ENCODE data around the gene IGSF3.
A peak's percentile ranks its signal among the peaks of the same experiment; 100 is the strongest.
"Not testable (repeated sequence)": the region's sequence is repeated elsewhere in the genome, so short reads cannot be mapped to it uniquely, and the experiment has no call there.

The IGSF3 gene

DNA sequence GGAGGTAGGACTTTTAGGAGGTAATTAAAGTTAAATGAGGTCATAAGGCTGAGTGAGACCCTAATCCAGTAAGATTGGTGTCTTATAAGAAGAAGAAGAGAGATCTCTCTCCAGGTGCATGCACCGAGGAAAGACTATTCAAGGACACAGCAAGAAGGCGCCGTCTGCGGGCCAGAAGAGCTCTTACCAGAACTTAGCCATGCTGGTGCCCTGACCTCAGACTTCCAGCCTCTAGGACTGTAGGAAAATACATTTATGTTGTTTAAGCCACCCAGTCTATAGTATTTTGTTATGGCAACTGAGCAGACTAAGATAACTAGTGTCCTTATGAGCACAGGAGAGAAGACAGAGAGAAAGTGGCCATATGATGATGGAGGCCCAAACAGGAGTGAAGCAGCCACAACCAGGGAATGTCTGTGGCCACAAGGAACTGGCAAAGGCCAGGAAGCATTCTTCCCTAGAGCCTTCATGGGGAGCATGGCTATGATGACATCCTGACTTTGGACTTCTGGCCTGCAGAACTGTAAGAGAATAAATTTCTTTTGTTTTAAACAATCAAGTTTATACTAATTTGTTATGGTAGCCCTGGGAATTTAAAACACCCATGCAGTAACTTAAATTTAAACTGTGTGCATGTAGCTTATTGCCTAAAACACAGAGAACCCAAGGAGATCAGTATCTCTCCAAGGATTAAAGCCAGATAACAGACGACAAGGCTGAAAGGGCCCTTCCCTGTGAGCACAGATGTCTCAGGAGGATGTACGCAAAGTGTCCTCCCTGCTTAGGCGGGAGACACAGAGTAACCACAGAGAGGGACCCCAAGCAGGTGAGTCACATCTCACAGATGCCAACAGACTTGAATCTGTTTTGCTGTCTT lies 86.8 kb downstream of the IGSF3 start:
- no peak for DNase-seq (ENCODE audit: low read depth in 2 of 3, low spot score in 1 of 3)

DNA sequence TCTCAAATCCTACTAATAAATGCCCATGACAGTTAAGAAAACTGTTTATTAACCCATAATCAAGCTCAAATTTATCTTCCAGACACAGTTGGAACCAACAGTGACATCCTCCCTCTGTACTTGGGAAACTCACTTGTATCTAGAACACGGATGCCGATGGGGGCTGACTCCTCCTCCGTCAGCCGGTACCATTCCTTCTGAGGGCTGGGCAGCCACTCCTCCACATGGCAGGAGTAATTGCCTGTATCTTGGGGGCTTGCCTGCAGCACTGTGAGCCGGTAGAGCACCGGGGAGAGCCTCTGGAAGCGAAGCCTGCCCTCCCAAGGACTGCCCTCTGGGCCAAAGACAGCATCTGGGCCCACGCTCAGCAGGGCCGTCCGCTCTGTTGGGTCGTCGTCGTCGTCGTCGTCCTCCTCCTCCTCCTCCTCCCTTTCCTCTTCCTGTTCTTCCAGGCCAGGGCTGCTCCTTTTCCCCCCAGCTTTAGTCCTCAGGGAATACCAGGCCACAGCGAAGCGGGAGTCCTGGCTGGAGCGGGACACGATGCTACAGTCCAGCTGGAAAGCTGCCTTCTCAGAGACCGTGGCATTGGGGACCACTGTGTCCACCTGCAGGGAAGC lies 88.2 kb downstream of the IGSF3 start:
- DNase-seq (ENCODE audit: low read depth in 2 of 3, low spot score in 1 of 3) = no peak

DNA sequence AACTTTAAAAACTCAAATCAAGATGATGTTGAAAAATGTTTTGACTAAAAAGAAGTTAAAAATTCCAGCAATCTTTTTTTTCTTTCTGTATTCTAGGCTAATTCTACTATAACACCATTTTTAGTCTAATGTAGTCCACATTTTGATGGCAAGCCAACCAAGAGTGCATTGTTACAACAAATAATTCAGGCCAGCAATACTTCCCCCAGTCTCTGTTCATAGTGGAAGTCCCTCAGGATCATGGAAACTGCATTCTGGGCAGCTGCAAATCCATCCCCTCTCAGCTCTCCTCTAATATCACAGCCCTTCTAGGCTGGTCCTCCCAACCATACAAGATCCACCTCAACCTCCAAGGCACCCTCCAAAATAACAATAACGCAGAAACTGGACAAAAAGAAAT lies 89.0 kb downstream of the IGSF3 start:
- DNase-seq (ENCODE audit: low read depth in 2 of 3, low spot score in 1 of 3) = no peak

DNA sequence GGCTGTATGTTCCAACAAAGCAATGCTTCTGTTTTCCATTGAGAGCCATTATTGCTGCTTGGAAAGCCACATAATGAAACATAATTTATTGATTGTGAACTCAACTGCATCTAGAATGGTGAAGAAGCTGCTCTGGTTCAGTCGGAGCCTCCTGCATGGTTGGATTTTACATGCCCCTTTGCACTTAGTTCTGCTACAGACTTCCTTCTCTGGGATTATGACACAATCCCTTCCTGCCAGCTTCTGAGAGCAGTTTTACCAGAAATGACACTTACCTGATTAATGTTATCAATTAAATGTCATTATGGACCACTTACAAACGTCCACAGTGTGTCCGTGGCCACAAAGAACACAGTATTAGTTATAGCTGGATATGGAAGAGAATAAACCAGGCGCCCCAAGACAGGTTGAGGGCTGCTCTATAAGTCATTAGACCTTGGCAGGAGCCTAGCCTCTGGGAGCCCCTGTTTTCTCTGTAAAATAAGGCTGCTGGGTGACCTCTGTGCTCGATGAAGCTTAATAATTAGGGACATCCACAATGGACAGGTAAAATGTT lies 89.7 kb downstream of the IGSF3 start:
- no peak for DNase-seq (ENCODE audit: low read depth in 2 of 3, low spot score in 1 of 3)

DNA sequence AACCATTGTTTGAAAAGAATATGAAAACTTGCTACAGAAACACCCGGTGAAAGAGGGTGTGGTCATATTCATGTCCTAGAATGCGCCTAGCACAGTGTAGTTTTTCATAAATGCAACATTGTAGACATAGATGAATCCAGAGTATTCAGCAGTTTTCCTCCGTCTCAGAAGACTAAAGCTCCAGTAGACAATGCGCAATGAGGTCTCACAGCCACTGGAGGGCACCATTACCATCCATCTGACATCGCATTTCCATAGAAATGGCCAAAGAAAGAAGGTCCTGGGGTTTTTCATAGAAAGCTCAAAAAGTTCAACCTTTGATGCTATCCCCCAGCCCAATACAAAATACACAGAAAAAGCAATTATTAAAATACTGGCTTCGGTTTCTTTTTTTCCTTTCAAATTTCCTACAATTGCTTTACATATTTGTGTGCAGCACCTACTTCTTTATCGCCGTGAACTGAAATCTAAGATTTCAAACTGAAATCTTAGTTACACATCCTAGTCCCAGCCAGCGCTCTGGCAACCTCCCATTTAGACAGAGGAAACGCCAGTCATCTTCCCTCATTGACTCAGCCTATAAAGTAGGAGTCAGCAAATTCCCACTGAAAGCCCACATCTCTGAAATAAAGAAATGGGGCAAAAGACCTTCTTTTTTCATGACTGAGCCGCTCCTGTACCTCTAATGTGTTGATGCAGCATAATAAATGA lies 92.8 kb downstream of the IGSF3 start:
- peak in 2 of 3 donors; percentile 27 to 66 for DNase-seq (ENCODE audit: low read depth in 2 of 3, low spot score in 1 of 3)

DNA sequence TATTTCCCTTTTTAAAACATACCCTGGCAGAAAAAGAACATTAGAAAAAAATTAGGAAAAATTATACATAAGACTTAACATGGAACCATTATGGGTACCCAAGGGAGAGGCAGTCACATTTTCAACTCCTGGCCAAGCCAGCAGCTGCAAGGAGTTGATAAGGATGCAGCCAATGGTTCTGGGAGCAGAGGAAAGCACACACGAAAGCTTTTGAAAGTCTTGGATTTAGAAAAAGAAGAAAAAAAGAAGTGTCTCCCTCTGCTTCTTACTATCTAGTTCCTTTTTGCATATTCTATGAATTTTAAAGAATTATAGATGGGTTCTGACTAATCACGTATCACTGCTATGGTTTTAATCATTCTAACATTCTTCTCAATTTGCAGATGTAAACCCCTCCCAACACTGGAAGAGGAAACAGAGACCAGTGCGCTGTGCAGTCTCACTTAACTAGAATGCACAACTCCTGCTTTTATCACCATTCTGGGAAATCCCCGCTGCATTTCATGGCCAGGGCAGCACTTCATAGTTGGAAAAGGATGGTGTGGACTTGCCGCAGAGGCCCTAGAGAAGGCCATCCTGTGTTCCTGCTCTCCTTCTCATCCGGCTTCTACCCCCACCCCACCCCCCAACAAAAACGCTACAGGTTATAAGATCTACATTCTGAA lies 94.0 kb downstream of the IGSF3 start:
- DNase-seq (ENCODE audit: low read depth in 2 of 3, low spot score in 1 of 3) = no peak

DNA sequence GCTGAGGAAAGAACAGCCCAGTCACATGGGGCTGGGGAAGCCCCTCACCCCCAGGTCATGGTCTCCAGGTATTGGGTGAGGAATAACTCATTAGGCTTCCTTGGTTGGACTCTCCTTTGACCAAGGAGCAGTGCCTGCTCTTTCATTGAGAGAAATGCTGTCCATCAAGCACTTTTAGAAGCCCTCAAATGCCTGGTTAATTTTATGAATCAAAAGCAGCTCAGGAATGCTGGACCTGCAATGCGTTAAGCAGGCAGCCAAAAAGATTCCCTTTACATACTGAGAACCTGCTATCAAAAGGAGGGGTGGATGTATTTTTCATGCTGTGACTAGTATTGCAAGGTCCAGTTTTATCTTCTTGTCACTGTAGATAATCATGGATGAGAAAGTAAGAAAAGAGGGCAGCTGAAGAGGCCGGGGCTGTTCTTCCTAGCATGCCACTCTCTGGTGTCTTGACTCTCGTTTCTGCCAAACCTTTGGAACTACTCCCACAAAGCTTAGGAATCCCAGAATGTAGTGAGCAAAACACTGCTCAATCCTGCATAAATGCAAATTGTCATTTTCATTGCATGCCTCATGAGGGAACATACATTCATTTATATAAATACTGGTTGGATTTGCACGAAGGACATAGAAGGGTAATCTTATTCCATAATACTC lies 94.6 kb downstream of the IGSF3 start:
- no peak for DNase-seq (ENCODE audit: low read depth in 2 of 3, low spot score in 1 of 3)

DNA sequence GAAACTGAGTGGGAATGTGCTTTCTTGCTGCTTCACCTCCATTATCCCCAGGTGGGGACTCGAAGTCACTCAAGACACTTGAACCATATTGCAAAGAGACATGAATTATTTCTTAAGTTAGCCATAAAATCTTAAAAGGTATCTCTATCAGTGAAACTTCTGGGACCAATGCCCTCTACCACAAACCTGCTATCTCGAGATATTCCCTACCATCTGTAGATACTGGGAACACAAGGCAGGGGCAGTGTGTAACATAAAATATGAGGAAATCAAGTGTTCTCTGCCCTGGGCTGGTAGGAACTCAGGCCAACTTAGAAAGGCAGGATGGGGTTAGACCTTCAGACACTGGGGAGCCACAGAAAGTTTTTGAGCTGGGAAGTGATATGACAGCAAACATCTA lies 95.4 kb downstream of the IGSF3 start:
- no peak for DNase-seq (ENCODE audit: low read depth in 2 of 3, low spot score in 1 of 3)

DNA sequence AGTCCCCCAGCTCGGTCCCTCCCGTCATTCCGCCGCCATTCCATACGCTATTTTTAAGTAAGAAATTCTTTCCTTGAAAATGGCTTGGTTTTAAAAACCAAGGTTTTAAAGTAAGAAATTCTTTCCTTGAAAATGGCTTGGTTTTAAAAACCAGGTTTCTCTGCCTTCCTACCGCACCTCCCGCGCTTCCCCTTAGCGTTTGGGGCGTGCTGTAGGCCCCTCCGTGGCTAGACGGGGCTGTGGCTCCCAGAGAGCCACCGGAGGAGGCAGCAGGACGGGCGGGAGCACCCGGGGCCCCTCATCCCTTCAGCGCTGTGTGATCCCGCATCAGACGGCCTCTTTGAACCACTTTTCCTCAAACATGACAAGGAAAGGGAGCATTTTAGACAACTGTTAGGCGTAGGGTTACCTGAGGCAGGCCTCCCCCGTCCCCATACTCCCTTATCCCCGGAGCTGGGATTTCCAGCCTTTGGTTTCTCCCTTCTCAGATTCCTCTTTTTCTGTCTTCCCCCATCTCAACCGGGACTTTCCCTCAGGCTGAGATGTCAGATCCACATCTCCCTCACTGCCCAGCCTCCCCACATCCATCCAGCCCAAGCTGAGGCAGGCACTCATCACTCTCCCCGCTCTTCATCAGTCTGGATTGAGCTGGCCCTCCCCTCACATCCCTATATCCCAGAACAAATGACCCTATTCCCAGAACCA lies 96.2 kb downstream of the IGSF3 start:
- DNase-seq (ENCODE audit: low read depth in 2 of 3, low spot score in 1 of 3) = no peak

DNA sequence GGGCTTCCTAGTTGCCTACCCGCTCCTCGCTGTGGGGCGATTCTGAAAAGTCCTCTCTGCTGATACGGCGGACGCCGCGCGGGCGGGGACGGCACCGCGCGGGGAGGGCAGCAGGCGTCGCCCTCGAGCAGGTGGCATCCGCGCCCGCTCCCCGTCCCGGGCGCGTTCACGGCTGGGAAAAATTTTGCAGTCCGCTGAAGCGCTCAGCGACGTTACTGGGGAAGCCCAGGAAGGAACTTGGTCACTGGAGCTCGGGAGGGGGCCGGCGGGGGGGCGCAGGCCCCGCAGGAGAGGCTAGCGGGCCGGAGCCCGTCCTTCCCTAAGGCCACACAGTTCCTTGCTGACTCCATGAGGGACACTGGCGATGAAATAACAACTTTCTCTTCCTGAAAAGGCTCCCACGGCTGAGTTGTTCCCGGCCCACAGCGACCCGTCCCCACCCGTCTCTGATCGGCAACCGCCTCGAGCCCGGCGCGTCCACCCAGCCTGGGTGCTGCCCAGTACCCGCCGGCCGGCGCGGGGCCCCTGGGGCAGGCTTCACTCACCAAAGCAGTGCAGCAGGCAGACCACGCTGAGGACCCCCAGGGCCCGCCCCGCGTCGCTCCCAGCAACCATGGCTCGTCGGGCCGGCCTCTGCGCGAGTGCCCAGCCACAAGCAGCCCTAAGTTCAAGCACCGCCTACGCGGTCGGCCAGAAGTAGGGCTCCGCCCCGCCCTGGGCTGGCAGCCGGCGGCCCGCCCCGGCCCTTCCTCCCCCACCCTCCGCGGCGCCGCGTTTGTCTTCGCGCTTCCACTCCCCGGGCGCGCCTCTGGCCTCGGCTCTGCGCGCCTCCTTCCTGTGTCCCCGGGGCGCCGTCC lies 96.9 kb downstream of the IGSF3 start, which contains the start of gene CD58:
TSS of gene CD58 (minus strand) at position 669 of the 857 bp plus-strand sequence. CDS start at position 615, 54 bp downstream.
- DNase-seq (ENCODE audit: low read depth in 2 of 3, low spot score in 1 of 3) = peak; percentile 71 to 89 (median 77)

DNA sequence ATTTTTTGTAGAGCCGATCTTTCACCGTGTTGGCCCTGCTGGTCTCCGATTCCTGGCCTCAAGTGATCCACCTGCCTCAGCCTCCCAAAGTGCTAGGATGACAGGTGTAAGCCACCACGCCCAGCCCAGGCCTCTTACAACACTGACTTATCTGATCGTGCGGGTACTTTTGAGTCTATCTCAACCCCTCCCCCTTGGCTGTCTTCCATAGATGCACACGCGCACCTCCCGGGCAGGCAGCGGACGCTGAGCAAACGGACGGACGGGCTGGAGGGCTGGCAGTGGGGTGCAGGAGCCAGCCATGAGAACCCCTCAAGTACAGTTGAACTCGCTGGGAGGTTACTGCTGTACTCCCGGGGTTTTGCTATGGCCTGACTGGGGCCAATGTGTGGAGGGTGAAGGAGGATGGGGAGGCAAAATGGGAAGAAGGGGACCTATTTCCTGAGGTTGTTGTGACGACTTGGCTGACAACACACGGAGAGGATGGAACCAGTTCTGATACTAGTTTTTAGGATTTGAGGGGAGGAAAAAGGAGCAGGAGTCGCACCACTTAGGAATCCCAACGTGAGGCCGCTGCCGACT lies 97.7 kb downstream of the IGSF3 start:
- peak in 1 of 3 donors; percentile 47 for DNase-seq (ENCODE audit: low read depth in 2 of 3, low spot score in 1 of 3)

DNA sequence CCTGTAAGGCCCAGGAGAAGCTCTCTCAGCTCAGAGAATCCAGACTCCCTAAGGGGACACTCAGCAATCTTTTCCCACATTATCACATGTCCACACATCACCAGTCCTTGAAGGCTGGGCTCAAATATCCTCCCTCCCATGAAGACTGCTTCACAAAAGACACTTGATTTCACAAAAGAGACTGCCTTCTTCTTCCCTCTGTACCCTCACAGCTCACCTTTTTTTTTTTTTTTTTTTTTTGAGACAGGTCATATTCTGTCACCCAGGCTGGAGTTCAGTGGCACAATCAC lies 98.2 kb downstream of the IGSF3 start:
- no peak for DNase-seq (ENCODE audit: low read depth in 2 of 3, low spot score in 1 of 3)

DNA sequence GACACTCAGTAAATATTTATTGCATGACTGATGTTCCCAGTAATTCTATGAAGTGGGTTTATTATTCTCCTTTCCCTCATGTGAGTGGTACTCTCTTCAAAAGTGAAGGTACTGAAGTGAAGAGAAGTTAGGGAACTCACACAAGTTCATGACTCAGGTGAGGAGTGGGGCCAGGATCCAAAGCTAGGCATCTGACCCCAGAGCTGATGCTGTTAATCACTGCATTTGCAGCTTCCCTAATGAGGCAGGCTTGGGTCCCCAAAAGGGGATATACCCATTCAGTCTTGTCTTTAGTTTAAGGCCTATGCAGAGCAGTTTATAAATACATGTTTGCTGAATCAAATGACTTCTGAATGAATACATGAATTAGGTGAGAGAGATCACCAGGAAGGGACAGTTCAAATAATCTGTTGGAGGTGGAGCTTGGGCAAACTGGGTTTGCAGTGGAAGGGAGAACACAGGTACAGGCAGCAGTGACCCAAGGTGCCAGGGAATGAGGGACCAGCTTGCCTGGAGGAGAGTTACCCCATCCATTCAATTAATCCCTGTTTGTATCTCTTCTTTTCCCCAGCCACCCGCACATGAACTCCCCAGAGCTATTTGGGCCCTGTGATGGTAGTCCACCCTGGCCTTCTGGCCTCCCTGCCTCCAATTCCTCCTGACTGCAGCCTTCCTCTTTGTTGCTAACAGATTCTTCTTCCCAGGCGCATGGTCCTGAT lies 98.7 kb downstream of the IGSF3 start:
- DNase-seq (ENCODE audit: low read depth in 2 of 3, low spot score in 1 of 3) = no peak

DNA sequence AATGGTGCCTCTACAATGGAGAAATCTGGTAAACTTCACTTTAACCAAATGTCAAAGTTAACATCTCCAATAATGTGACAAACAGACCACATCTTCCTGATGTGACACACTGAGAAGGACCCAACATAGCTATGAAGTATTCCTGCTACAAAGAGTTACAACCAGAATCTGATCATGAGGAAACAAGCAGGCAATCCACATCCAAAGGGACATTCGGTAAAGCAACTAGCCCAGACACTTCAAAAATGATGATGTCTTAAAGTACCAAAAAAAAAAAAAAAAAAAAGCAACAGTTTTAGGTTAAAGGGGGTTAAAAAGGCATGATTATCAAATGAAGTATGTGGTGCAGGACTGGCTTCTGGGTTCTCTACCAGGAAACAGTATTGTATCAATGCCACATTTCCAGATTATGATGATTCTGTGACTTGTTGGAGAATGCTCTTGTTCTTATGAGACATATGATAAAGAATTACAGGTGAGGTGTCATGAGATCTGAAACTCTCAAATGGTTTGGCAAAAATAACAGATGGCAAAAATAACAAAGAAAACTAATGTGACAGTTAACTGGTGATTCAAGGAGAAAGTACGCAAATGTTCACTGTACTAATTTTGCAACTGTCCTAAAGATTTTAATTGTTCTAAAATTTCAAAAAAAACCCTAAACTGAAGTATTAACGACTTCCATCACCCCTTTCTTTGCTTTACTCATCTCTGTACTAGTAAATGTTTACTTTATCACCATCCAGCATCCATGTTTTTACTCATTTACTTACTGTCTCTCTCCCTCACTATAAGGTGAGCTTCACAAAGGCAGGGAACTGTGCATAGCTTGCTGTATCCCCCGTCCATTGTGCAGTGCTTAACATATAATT lies 99.5 kb downstream of the IGSF3 start:
- no peak for DNase-seq (ENCODE audit: low read depth in 2 of 3, low spot score in 1 of 3)

DNA sequence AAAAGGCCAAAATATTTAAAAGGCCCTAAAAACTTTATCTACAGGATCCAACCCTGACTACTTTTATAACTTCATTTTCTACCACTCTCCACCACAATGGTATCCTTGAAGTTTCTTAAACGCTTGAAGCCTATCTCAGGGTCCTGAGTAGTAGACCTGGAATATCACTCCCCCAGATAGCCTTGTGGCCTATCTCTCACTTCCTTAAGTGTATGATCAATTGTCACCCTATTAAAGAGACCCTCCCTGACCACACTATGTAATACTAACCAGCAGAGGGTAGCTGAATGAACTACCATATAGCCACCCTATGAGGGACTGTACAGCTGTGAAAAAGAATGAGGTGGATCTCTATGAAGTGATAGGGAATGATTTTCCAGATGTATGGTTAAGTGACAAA lies 102.3 kb downstream of the IGSF3 start:
- no peak for DNase-seq (ENCODE audit: low read depth in 2 of 3, low spot score in 1 of 3)

DNA sequence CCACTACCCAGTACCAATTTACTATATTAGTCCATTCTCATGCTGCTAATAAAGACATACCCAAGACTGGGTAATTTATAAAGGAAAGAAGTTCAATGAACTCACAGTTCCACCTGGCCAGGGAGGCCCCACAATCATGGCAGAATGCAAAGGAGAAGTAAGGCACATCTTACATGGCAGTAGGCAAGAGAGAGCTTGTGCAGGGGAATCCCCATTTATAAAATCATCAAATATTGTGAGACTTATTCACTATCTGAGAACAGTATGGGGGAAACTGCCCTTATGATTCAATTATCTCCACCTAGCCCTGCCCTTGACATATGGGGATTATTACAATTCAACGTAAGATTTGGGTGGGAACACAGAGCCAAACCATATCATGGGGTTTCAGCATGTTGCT lies 103.1 kb downstream of the IGSF3 start:
- DNase-seq (ENCODE audit: low read depth in 2 of 3, low spot score in 1 of 3) = no peak

DNA sequence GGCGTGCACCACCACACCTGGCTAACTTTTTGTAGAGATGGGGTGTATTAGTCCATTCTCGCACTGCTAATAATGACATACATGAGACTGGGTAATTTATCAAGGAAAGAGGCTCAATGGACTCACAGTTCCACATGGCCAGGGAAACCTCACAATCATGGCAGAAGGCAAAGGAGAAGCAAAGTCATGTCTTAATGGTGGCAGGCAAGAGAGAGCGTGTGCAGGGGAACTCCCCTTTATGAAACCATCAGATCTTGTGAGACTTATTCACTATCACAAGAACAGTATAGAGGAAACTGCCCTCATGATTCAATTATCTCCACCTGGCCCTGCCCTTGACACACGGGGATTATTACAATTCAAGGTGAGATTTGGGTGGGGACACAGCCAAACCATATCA lies 105.1 kb downstream of the IGSF3 start:
- DNase-seq (ENCODE audit: low read depth in 2 of 3, low spot score in 1 of 3) = not testable (repeated sequence)
